ENCODE data around the gene PCBP3. TPM values are rescaled to one million over a fixed set of nuclear protein-coding genes. Genes with fewer than 3 reads are reported as not detected.

The PCBP3 gene
- total RNA-seq, 2 donors from 2014 or later, result 0.77 to 17.2 TPM

GRCh38 chr21:45827302-45827692, 183.8 kb downstream of the PCBP3 start:
- H3K4me1 ChIP-seq (replicated peaks), result no peaks in the 10 kb centered on the region
- no peaks in the 10 kb centered on the region for H3K27me3 ChIP-seq (replicated peaks; ENCODE audit: insufficient read depth)
- 81% methylated on average over 9 of the region's 9 CpGs for WGBS
- no peak overlapping the region for H3K4me3 ChIP-seq
- TF ChIP-seq POLR2A (IDR thresholded peaks at IDR 0.05) (no peak), POLR2AphosphoS5 (IDR thresholded peaks at IDR 0.05) (no peak)
- TF ChIP-seq, protein P1, sequence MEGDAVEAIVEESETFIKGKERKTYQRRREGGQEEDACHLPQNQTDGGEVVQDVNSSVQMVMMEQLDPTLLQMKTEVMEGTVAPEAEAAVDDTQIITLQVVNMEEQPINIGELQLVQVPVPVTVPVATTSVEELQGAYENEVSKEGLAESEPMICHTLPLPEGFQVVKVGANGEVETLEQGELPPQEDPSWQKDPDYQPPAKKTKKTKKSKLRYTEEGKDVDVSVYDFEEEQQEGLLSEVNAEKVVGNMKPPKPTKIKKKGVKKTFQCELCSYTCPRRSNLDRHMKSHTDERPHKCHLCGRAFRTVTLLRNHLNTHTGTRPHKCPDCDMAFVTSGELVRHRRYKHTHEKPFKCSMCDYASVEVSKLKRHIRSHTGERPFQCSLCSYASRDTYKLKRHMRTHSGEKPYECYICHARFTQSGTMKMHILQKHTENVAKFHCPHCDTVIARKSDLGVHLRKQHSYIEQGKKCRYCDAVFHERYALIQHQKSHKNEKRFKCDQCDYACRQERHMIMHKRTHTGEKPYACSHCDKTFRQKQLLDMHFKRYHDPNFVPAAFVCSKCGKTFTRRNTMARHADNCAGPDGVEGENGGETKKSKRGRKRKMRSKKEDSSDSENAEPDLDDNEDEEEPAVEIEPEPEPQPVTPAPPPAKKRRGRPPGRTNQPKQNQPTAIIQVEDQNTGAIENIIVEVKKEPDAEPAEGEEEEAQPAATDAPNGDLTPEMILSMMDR (IDR thresholded peaks at IDR 0.05), result no peak
- H3K9me3 ChIP-seq, result no peaks in the 10 kb centered on the region
- no peak overlapping the region for H3K27ac ChIP-seq
- H3K36me3 ChIP-seq, result no peaks in the 10 kb centered on the region
- intact Hi-C loops (cut with DNase I), result no loop called here
- no peak for DNase-seq (ENCODE audit: low spot score)

GRCh38 chr21:45827881-45828579, 184.5 kb downstream of the PCBP3 start:
- no peak for DNase-seq (ENCODE audit: low spot score)
- no peaks in the 10 kb centered on the region for H3K9me3 ChIP-seq
- no peak overlapping the region for H3K27ac ChIP-seq
- H3K36me3 ChIP-seq, result no peaks in the 10 kb centered on the region
- no peaks in the 10 kb centered on the region for H3K27me3 ChIP-seq (replicated peaks; ENCODE audit: insufficient read depth)
- 89% methylated on average over 11 of the region's 11 CpGs for WGBS
- no peaks in the 10 kb centered on the region for H3K4me1 ChIP-seq (replicated peaks)
- no peak overlapping the region for H3K4me3 ChIP-seq
- no peak for TF ChIP-seq POLR2A (IDR thresholded peaks at IDR 0.05)
- no peak for TF ChIP-seq POLR2AphosphoS5 (IDR thresholded peaks at IDR 0.05)
- TF ChIP-seq, protein P1 (IDR thresholded peaks at IDR 0.05), result no peak
- intact Hi-C loops (cut with DNase I), result no loop called here

- TF ChIP-seq POLR2A (IDR thresholded peaks at IDR 0.05) (no peak), POLR2AphosphoS5 (IDR thresholded peaks at IDR 0.05) (no peak)
- TF ChIP-seq, protein P1 (IDR thresholded peaks at IDR 0.05), result no peak
Observed at GRCh38 chr21:45828580-45829570, 185.3 kb downstream of the PCBP3 start.

GRCh38 chr21:45829668-45830067, 186.1 kb downstream of the PCBP3 start:
- intact Hi-C loops (cut with DNase I), result no loop called here
- no peak overlapping the region for H3K27ac ChIP-seq

More at GRCh38 chr21:45828580-45829570, 185.3 kb downstream of the PCBP3 start:
- intact Hi-C loops (cut with DNase I), result no loop called here
- H3K9me3 ChIP-seq, result no peaks in the 10 kb centered on the region
- no peak overlapping the region for H3K4me3 ChIP-seq
- 92% methylated on average over 25 of the region's 26 CpGs for WGBS
- H3K36me3 ChIP-seq, result no peaks in the 10 kb centered on the region
- H3K4me1 ChIP-seq (replicated peaks), result no peaks in the 10 kb centered on the region
- no peak for DNase-seq (ENCODE audit: low spot score)
- H3K27me3 ChIP-seq (replicated peaks; ENCODE audit: insufficient read depth), result no peaks in the 10 kb centered on the region
- H3K27ac ChIP-seq, result no peak overlapping the region

More at GRCh38 chr21:45829668-45830067, 186.1 kb downstream of the PCBP3 start:
- Histone ChIP-seq H3K4me3 (no peak overlapping the region), H3K27me3 (replicated peaks; ENCODE audit: insufficient read depth) (no peaks in the 10 kb centered on the region), H3K9me3 (no peaks in the 10 kb centered on the region), H3K4me1 (replicated peaks) (no peaks in the 10 kb centered on the region), H3K36me3 (no peaks in the 10 kb centered on the region)
- WGBS, result 91% methylated on average over 7 of the region's 7 CpGs
- no peak for TF ChIP-seq POLR2AphosphoS5 (IDR thresholded peaks at IDR 0.05)
- TF ChIP-seq, protein P1 (IDR thresholded peaks at IDR 0.05), result no peak
- no peak for TF ChIP-seq POLR2A (IDR thresholded peaks at IDR 0.05)
- DNase-seq (ENCODE audit: low spot score), result no peak
